ENCODE results near the gene DENND11.
A peak's percentile ranks its signal among the peaks of the same experiment; 100 is the strongest.
"Not testable (repeated sequence)": the region's sequence is repeated elsewhere in the genome, so short reads cannot be mapped to it uniquely, and the experiment has no call there.

The DENND11 gene

GRCh38 chr7:141706239-141707064 lies 4.5 kb upstream of the DENND11 start:
- DNase-seq (ENCODE audit: low read depth in 2 of 2): no peak

GRCh38 chr7:141704741-141705140 lies 2.8 kb upstream of the DENND11 start:
- no peak for DNase-seq (ENCODE audit: low read depth in 2 of 2)

GRCh38 chr7:141704112-141704511 lies 2.1 kb upstream of the DENND11 start:
- no peak for DNase-seq (ENCODE audit: low read depth in 2 of 2)

- DNase-seq (ENCODE audit: low read depth in 2 of 2): no peak
These were observed 926 bp upstream of the DENND11 start for GRCh38 chr7:141702892-141703291.

GRCh38 chr7:141701489-141702046 lies 398 bp downstream of the DENND11 start:
- DNase-seq (ENCODE audit: low read depth in 2 of 2): peak; percentile 45 to 49

GRCh38 chr7:141700848-141701371 lies 1.1 kb downstream of the DENND11 start:
- DNase-seq (ENCODE audit: low read depth in 2 of 2): no peak

GRCh38 chr7:141700296-141700847 lies 1.6 kb downstream of the DENND11 start:
- DNase-seq (ENCODE audit: low read depth in 2 of 2): no peak

GRCh38 chr7:141699860-141700259 lies 2.1 kb downstream of the DENND11 start:
- no peak for DNase-seq (ENCODE audit: low read depth in 2 of 2)

GRCh38 chr7:141698247-141699015 lies 3.5 kb downstream of the DENND11 start:
- no peak for DNase-seq (ENCODE audit: low read depth in 2 of 2)

GRCh38 chr7:141697211-141697871 lies 4.6 kb downstream of the DENND11 start:
- DNase-seq (ENCODE audit: low read depth in 2 of 2): no peak

GRCh38 chr7:141696348-141696747 lies 5.6 kb downstream of the DENND11 start:
- no peak for DNase-seq (ENCODE audit: low read depth in 2 of 2)

- no peak for DNase-seq (ENCODE audit: low read depth in 2 of 2)
These were observed 6.1 kb downstream of the DENND11 start for GRCh38 chr7:141695803-141696289.

GRCh38 chr7:141693082-141693481 lies 8.9 kb downstream of the DENND11 start:
- DNase-seq (ENCODE audit: low read depth in 2 of 2): no peak

GRCh38 chr7:141691961-141692360 lies 10.0 kb downstream of the DENND11 start:
- DNase-seq (ENCODE audit: low read depth in 2 of 2): no peak

- DNase-seq (ENCODE audit: low read depth in 2 of 2): no peak
These were observed 10.4 kb downstream of the DENND11 start for GRCh38 chr7:141691540-141691939.

GRCh38 chr7:141689072-141689825 lies 12.7 kb downstream of the DENND11 start:
- DNase-seq (ENCODE audit: low read depth in 2 of 2): not testable (repeated sequence)

GRCh38 chr7:141688043-141688442 lies 13.9 kb downstream of the DENND11 start:
- no peak for DNase-seq (ENCODE audit: low read depth in 2 of 2)

- no peak for DNase-seq (ENCODE audit: low read depth in 2 of 2)
These were observed 15.3 kb downstream of the DENND11 start for GRCh38 chr7:141686670-141687069.

- DNase-seq (ENCODE audit: low read depth in 2 of 2): no peak
These were observed 15.9 kb downstream of the DENND11 start for GRCh38 chr7:141686074-141686473.

GRCh38 chr7:141685285-141686023 lies 16.5 kb downstream of the DENND11 start:
- DNase-seq (ENCODE audit: low read depth in 2 of 2): no peak

Data from stimulated activated CD4-positive, alpha-beta T cell treated with anti-CD3 and anti-CD28 coated beads, Interleukin-1b, Interleukin-23, amount 100 ng/mL, for 4 hours (primary cell).